ENCODE data around the gene SCGB2A2. TPM values are rescaled to one million over a fixed set of nuclear protein-coding genes. Genes with fewer than 3 reads are reported as not detected.

Gene SCGB2A2
- total and polyA plus RNA-seq, 2 experiments from 2014 or later: not detected

- Histone ChIP-seq H2AFZ (no peak overlapping the region), H3F3A (replicated peaks; ENCODE audit: low read depth) (no peaks in the 10 kb centered on the region), H3K4me2 (no peak overlapping the region), H3K36me3 (ENCODE audit: insufficient read depth) (no peaks in the 10 kb centered on the region; the same call in 1 of the 2 replicates), H3K27ac (ENCODE audit: low read depth) (no peak overlapping the region), H3K4me3 (no peak overlapping the region), H3K4me1 (ENCODE audit: insufficient read depth) (no peaks in the 10 kb centered on the region), H3K9me2 (ENCODE audit: insufficient read depth) (no peaks in the 10 kb centered on the region), H3K79me2 (replicated peaks; ENCODE audit: insufficient read depth) (no peaks in the 10 kb centered on the region), H3K27me3 (ENCODE audit: insufficient read depth) (no peaks in the 10 kb centered on the region), H4K20me1 (replicated peaks; ENCODE audit: insufficient read depth) (no peaks in the 10 kb centered on the region)
- Mint-ChIP-seq H3K4me1 (no peaks in the 10 kb centered on the region), H3K4me3 (no peak overlapping the region), H3K27me3 (ENCODE audit: insufficient read depth, low read depth, poor library complexity) (no peaks in the 10 kb centered on the region), H3K36me3 (ENCODE audit: low read depth) (peaks cover 16% of the 10 kb centered on the region), H3K27ac (no peak overlapping the region), H3K9me3 (peaks cover 42% of the 10 kb centered on the region)
- ATAC-seq (no peak), DNase-seq (ENCODE audit: low spot score) (peak; percentile 27)
- TF ChIP-seq ZNF331 (CRISPR knock-in tag; IDR thresholded peaks at IDR 0.05; ENCODE audit: low read depth) (no peak), ZNF114 (CRISPR knock-in tag; IDR thresholded peaks at IDR 0.05) (no peak), ETS1 (IDR thresholded peaks at IDR 0.05) (no peak), JUNB (IDR thresholded peaks at IDR 0.05; ENCODE audit: unreplicated experiment) (no peak), CREB1 (CRISPR knock-in tag; IDR thresholded peaks at IDR 0.05; ENCODE audit: low read depth) (no peak), NANOG (IDR thresholded peaks at IDR 0.05; ENCODE audit: borderline replicate concordance) (no peak), POLR2AphosphoS5 (IDR thresholded peaks at IDR 0.05; ENCODE audit: low read depth) (no peak), CTCF (conservative IDR thresholded peaks at IDR 0.05; ENCODE audit: low read depth in 2 of 2) (no peak), EZH2 (IDR thresholded peaks at IDR 0.05; ENCODE audit: low read depth, unreplicated experiment) (no peak), STAT1 (IDR thresholded peaks at IDR 0.05; ENCODE audit: unreplicated experiment) (no peak), REST (IDR thresholded peaks at IDR 0.05; ENCODE audit: unreplicated experiment) (no peak), ZNF462 (CRISPR knock-in tag; IDR thresholded peaks at IDR 0.05) (no peak), EZH2phosphoT487 (IDR thresholded peaks at IDR 0.05; ENCODE audit: unreplicated experiment) (no peak)
These were observed 46.9 kb upstream of the SCGB2A2 start for GRCh38 chr11:62223095-62223494.

All from GM23338 (cell line).